GM19468 (cell line): ENCODE data around the gene PTGDR2.
"Not testable (repeated sequence)": the region's sequence is repeated elsewhere in the genome, so short reads cannot be mapped to it uniquely, and the experiment has no call there.

Source experiments
- ATAC-seq: cut with Tn5 transposase; IDR thresholded peaks from one replicate; pipeline ENCODE4 v1.9.1; 2021; ENCODE audit warnings: mild to moderate bottlenecking, moderate library complexity, moderate number of reproducible peaks; ENCODE audit not compliant: unreplicated experiment; ENCODE audit errors: extremely low read depth

The PTGDR2 gene

DNA sequence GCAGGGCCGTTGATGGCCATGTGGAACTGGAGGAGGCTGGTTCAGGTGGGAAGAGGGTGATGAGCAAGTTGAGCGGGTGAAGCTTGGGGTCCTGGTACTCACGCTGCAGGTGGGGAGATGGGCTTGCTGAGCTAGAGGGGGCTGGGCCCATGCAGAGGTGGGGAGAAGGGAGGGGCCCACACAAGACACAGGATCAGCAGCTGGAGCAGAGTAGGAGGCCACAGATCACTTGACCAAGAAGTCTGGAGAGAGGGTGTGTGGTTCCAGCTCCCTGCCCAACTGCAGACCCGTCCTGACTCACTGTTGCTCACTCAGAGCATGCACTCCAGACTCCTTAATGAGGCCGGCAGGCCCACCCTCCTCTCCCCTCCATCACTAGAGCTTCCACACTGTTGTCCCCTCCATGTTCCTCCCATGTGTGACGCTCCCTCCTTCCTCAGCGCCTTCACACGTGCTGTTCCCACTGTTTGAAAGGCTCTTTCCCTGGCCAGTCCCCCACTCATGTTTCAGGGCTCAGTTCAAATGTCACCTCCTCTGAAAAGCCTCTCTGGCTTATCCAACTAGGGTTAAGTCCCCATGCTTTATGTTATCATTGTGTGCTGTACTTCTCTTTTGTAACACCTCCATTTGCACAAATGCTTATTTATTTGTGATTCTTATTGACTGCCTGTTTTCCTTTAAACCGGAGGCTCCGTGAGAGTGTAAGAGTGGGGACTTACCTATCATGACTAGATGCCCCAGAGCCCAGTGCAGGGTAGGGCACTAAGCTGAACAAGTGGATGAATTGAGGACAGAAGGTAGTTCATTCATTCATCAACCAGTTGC, 11.5 kb downstream of the PTGDR2 start:
- ATAC-seq = no peak

- no peak for ATAC-seq
Measured at GRCh38 chr11:60842668-60843600, 12.8 kb downstream of the PTGDR2 start.

DNA sequence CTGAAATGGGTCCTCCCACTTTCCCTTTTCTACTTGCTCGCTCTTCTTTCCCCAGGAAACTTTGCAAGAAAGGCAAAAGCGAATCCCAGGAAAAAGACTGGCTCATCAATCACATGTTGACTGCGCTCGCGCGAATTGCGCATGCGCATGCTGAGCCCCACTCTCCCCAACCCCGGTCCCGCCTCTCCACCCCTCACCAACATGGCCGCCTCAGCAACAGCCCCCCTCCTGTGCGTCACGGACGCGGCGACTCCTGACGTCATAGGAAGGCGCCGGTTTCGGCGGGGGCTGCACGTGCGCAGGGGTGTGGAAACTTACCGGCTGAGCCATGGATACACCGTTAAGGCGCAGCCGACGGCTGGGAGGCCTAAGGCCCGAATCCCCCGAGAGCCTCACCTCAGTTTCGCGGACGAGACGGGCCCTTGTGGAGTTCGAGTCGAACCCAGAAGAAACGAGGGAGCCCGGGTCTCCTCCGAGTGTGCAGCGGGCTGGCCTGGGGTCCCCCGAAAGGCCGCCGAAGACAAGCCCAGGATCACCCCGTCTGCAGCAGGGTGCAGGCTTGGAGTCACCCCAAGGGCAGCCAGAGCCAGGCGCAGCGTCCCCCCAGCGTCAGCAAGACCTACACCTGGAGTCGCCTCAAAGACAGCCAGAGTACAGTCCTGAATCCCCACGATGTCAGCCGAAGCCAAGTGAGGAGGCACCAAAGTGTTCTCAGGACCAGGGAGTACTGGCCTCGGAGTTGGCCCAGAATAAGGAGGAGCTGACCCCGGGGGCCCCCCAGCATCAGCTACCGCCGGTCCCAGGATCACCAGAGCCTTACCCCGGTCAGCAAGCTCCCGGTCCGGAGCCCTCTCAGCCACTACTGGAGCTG, 13.7 kb downstream of the PTGDR2 start, which contains the start of gene CCDC86:
Gene CCDC86, plus strand, starts transcription at position 317 of the 871 bp plus-strand sequence. Its CDS starts 12 bp downstream, at position 329.
- no peak for ATAC-seq

GRCh38 chr11:60840470-60841430, 15.0 kb downstream of the PTGDR2 start:
- no peak for ATAC-seq

GRCh38 chr11:60838132-60838531, 17.6 kb downstream of the PTGDR2 start:
- no peak for ATAC-seq

DNA sequence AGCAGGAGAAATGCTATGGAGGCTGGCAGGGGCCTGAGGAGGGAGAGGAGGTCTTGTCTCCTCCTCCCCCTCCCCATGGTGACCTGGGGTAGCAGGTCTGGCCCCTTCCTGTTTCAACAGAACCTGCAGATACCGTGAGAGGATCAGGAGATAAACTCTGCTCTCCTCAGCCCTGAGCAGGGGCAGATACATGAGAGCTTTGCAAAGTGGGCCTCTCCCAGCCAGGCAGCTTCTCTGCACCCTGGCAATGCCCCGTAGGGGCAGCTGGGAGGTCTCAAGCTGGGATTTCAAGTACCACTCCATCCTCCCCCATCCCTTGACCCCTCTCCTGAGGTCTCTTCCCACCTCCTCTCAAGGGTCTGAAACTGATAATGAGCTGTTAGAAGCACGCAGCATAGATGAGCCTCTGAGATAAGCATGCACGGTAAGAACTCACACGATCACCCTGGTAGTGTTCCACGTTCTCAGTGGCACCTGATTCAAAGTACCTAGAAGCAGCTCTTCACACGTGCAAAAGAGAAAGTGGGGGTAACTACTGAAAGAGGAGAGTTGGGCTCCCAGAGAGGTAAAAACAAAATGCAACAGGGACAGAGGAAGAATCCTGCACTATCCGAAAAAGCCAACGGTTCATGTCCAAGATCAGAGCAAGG, 18.8 kb downstream of the PTGDR2 start:
- no peak for ATAC-seq

GRCh38 chr11:60835534-60835846, 20.3 kb downstream of the PTGDR2 start:
- ATAC-seq = no peak

- ATAC-seq = no peak
Measured at GRCh38 chr11:60834742-60835533, 20.8 kb downstream of the PTGDR2 start.

GRCh38 chr11:60831501-60832079, 24.2 kb downstream of the PTGDR2 start:
- ATAC-seq = no peak

GRCh38 chr11:60831143-60831500, 24.6 kb downstream of the PTGDR2 start:
- ATAC-seq = peak; percentile 56

DNA sequence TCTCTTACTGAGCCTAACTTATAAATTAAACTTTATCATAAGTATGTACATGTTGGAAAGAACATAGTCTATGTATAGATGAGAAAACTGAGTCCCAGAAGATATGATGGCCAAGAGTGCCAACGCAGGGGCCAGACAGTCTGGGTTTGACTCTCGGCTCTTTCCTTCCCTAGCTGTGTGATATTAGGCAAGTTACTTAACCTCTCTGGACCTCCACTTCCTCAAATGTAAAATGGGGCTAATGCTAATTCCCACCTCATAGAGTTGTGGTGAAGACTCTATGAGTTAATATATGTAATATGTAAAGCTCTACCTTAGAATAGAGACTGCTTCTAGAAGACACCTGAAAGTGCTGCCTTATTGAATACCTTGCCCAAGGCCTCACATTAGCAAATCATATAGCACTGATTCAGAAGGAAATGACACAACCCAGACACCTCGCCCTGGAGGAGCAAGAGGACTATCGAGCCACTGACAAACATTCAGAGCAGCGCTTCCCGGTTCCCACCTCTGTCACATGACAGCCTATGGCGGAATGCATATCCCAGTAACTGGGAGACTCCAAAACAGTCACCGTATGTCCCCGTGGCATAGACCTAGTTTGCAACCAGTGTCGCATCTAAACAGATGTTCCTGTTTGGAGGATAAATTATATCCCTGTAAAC, 25.1 kb downstream of the PTGDR2 start:
- no peak for ATAC-seq

DNA sequence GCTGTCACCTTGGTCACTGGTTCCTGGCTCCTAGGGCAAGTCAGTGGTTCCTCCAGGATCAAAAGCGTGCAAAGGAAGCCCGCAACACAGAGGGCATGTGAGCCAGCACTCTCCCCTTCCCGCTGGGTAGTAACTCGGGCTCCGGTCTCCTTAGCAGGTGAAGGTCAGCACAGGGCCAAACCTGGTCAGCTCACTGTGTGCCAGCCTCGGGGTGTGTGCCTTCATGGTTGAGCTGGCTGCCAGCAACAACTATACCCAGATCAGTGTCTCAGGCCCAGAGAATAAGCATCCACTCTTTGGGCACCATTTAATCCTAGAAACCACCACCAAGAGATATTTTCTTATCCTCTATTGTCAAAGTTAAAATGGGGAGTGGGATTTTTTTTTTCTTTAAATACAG, 30.0 kb downstream of the PTGDR2 start:
- no peak for ATAC-seq

DNA sequence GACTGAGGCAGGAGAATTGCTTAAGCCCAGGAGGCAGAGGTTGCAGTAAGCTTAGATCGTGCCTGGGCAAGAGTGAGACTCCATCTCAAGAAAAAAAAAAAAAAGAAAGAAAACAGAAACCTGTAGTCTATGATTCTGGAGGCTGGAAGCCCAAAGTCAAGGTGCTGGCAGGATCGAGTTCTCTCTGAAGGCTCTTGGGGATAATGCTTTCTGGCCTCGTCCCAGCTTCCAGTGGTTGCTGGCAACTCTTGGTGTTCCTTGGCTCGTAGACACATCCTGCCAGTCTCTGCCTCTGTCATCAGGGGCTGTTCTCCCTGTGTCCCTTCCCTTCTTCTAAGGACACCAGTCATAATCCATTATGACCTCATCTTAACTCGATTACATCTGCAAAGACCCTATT, 30.6 kb downstream of the PTGDR2 start:
- no peak for ATAC-seq

- ATAC-seq = not testable (repeated sequence)
Measured at GRCh38 chr11:60823745-60824306, 31.9 kb downstream of the PTGDR2 start.

GRCh38 chr11:60821827-60822599, 33.7 kb downstream of the PTGDR2 start:
- no peak for ATAC-seq

DNA sequence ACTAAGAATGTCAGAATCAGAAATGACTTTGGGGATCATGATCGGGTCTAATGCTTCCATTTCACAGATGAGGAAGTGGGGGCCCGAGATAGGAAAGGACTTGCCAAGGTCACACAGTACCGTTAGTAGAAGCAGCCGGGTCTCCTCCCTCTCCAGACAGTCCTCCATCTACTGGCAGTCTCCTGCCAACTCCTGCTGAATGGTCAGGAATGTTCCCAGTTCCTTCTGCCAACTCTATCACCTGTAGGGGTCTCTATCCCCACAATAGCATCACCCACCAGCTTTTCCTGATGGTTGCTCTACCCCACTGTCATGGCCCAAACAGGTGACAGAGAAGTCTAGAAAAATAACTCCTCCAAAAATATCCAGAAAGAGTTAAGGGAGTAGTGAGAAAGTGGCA, 37.7 kb downstream of the PTGDR2 start:
- ATAC-seq = no peak
